GM21737 (cell line): ENCODE data around the gene USP24.

Source experiments
- ATAC-seq: cut with Tn5 transposase; IDR thresholded peaks from one replicate; pipeline ENCODE4 v1.9.1; 2021; ENCODE audit warnings: mild to moderate bottlenecking, moderate library complexity; ENCODE audit not compliant: unreplicated experiment

The USP24 gene

GRCh38 chr1:55057270-55057955, 157.8 kb downstream of the USP24 start:
- ATAC-seq, result no peak

GRCh38 chr1:55056632-55056992, 158.6 kb downstream of the USP24 start:
- no peak for ATAC-seq

- ATAC-seq, result no peak
These were observed 159.1 kb downstream of the USP24 start for GRCh38 chr1:55055951-55056631.

GRCh38 chr1:55055084-55055882, 159.9 kb downstream of the USP24 start:
- ATAC-seq, result no peak

- ATAC-seq, result no peak
These were observed 160.8 kb downstream of the USP24 start for GRCh38 chr1:55054396-55054795.

- no peak for ATAC-seq
These were observed 161.8 kb downstream of the USP24 start for GRCh38 chr1:55053265-55053954.

- ATAC-seq, result no peak
These were observed 162.7 kb downstream of the USP24 start for GRCh38 chr1:55052221-55053142.

GRCh38 chr1:55051621-55052020, 163.5 kb downstream of the USP24 start:
- no peak for ATAC-seq

GRCh38 chr1:55051169-55051568, 164.0 kb downstream of the USP24 start:
- no peak for ATAC-seq

GRCh38 chr1:55050283-55050682, 164.9 kb downstream of the USP24 start:
- no peak for ATAC-seq

- no peak for ATAC-seq
These were observed 165.3 kb downstream of the USP24 start for GRCh38 chr1:55049914-55050278.

GRCh38 chr1:55049271-55049913, 165.8 kb downstream of the USP24 start:
- no peak for ATAC-seq

GRCh38 chr1:55048453-55049270, 166.5 kb downstream of the USP24 start:
- no peak for ATAC-seq

GRCh38 chr1:55047611-55048010, 167.6 kb downstream of the USP24 start:
- no peak for ATAC-seq

- no peak for ATAC-seq
These were observed 168.3 kb downstream of the USP24 start for GRCh38 chr1:55046871-55047270.

GRCh38 chr1:55045430-55045829, 169.7 kb downstream of the USP24 start:
- no peak for ATAC-seq

GRCh38 chr1:55044617-55045397, 170.4 kb downstream of the USP24 start:
- no peak for ATAC-seq

GRCh38 chr1:55043726-55044125, 171.4 kb downstream of the USP24 start:
- no peak for ATAC-seq
